Stomach (tissue), 9 donors: ENCODE results near the gene POGZ. TPM values are rescaled to one million over a fixed set of nuclear protein-coding genes. Genes with fewer than 3 reads are reported as not detected.

ENCODE experiments used
- DNase-seq, 2 donors: peaks; one replicate each; pipeline versions ENCODE4 v3.0.0 to v3.0.0-alpha.2; 2013 to 2019
- H3K27ac ChIP-seq, 5 donors: fragments of 200-600 bp in 4 of 5; sonication (generic) in 4 of 5; one replicate each; pipeline ENCODE4 v1.5.1; 2013 to 2019; ENCODE audit warnings: mild to moderate bottlenecking in 1 of 5, moderate library complexity in 1 of 5
- H3K27me3 ChIP-seq, 3 donors: fragments of 200-600 bp; sonication (generic); one replicate each; pipeline ENCODE4 v1.5.1; 2017 to 2019; ENCODE audit warnings: mixed run types in 1 of 3
- H3K36me3 ChIP-seq, 4 donors: fragments of 200-600 bp; sonication (generic); 1 replicate in 3 of 4; 2 replicates in 1 of 4; pipeline ENCODE4 v1.5.1; 2016 to 2019
- H3K4me1 ChIP-seq, 4 donors: fragments of 200-600 bp; sonication (generic); one replicate each; pipeline ENCODE4 v1.5.1; 2016 to 2019
- H3K4me3 ChIP-seq, 4 donors: fragments of 200-600 bp; sonication (generic) in 3 of 4; one replicate each; pipeline ENCODE4 v1.5.1; 2016 to 2019; ENCODE audit warnings: mild to moderate bottlenecking in 1 of 4
- H3K9me3 ChIP-seq, 4 donors: fragments of 200-600 bp; sonication (generic); one replicate each; pipeline ENCODE4 v1.5.1; 2016 to 2019
- CTCF ChIP-seq, 7 experiments: fragments of 450-650 bp in 4 of 7; fragments of 200-600 bp in 3 of 7; sonication (generic) in 3 of 7; IDR thresholded peaks; one replicate each; pipeline ENCODE4 v1.5.1; 2016 to 2019; ENCODE audit warnings: antibody characterized with exemption in 7 of 7, control low read depth in 2 of 7, mild to moderate bottlenecking in 1 of 7
- EP300 ChIP-seq: sonication (generic); formaldehyde crosslinking; IDR thresholded peaks from one replicate; pipeline ENCODE4 v1.6.1; 2017; ENCODE audit warnings: antibody characterized with exemption
- POLR2A ChIP-seq, 4 donors: fragments of 450-650 bp; IDR thresholded peaks; one replicate each; pipeline ENCODE4 v1.6.1; 2016; ENCODE audit warnings: antibody characterized with exemption in 4 of 4, control low read depth in 2 of 4, mild to moderate bottlenecking in 1 of 4, moderate library complexity in 1 of 4
- POLR2AphosphoS5 ChIP-seq, 3 donors: sonication (generic); formaldehyde crosslinking; IDR thresholded peaks; one replicate each; pipeline ENCODE4 v1.6.1; 2016; ENCODE audit warnings: antibody characterized with exemption in 3 of 3
- WGBS, 5 donors: extraction: QIAGEN DNeasy Blood & Tissue Kit in 3 of 5; methylation state at CpG; one replicate each; pipeline versions ENCODE4 v1.1.5 to v1.1.7; 2013 to 2018; 5-methylcytosine and 5-hydroxymethylcytosine counted together
- intact Hi-C: fragments of 100-400 bp; cut with DNase I; formaldehyde crosslinking; loops from one replicate; pipeline ENCODE4 v1.15.1; 2023; ENCODE audit warnings: low total_unique reads
- polyA plus RNA-seq, 3 donors: library from polyadenylated mRNA; stranded (reverse); fragments of 200-250 nt; gene quantifications; one replicate each; pipeline ENCODE4 v1.2.3, GENCODE V29; 2013
- total RNA-seq, 5 donors: library from RNA; depleted of rRNA; stranded (reverse); fragments of >200 nt; gene quantifications; one replicate each; pipeline versions ENCODE4 v1.1.0 to v1.2.3, GENCODE V29; 2014 to 2016
- donor health status: healthy with polysubstance abuse.
- donor health status: Bipolar disorder and iron deficiency.
- donor health status: healthy.

The POGZ gene
- total and polyA plus RNA-seq, 8 donors, result 7.3 to 124 (median 36.4) TPM

- Histone ChIP-seq H3K36me3 (no peaks in the 10 kb centered on the region), H3K27me3 (no peaks in the 10 kb centered on the region), H3K9me3 (peaks cover 0 to 11% (median 6%) of the 10 kb centered on the region in 4 donors), H3K27ac (no peak overlapping the region), H3K4me1 (no peaks in the 10 kb centered on the region), H3K4me3 (no peak overlapping the region)
- DNase-seq, result peak in 1 of 2 donors; percentile 66
- TF ChIP-seq CTCF (IDR thresholded peaks at IDR 0.05), result no peak
- TF ChIP-seq EP300, result no peak
- TF ChIP-seq POLR2A (IDR thresholded peaks at IDR 0.05), result no peak
- no peak for TF ChIP-seq POLR2AphosphoS5 (IDR thresholded peaks at IDR 0.05)
- WGBS, 5 donors, result 52 to 72% (median 58%) methylated on average over 5 of the region's 5 CpGs
- intact Hi-C loops, result no loop called here
These were observed 26.5 kb upstream of the POGZ start for GRCh38 chr1:151485685-151486255.

GRCh38 chr1:151482017-151482416 lies 22.7 kb upstream of the POGZ start:
- Histone ChIP-seq H3K27me3 (no peaks in the 10 kb centered on the region), H3K9me3 (peaks cover 0 to 11% (median 6%) of the 10 kb centered on the region in 4 donors), H3K4me1 (no peaks in the 10 kb centered on the region), H3K4me3 (no peak overlapping the region), H3K36me3 (no peaks in the 10 kb centered on the region), H3K27ac (no peak overlapping the region)
- intact Hi-C loops, result no loop called here
- TF ChIP-seq POLR2AphosphoS5 (IDR thresholded peaks at IDR 0.05) (no peak), CTCF (IDR thresholded peaks at IDR 0.05) (no peak), POLR2A (IDR thresholded peaks at IDR 0.05) (no peak), EP300 (no peak)
- WGBS, 5 donors, result 92 to 100% (median 96%) methylated on average over 1 of the region's 1 CpG
- no peak for DNase-seq

- no peaks in the 10 kb centered on the region for H3K36me3 ChIP-seq
- H3K9me3 ChIP-seq, result peaks cover 0 to 11% (median 6%) of the 10 kb centered on the region in 4 donors
- intact Hi-C loops, result no loop called here
- WGBS, 5 donors, result 88 to 94% (median 92%) methylated on average over 5 of the region's 5 CpGs
- TF ChIP-seq CTCF (IDR thresholded peaks at IDR 0.05) (no peak), POLR2A (IDR thresholded peaks at IDR 0.05) (no peak), POLR2AphosphoS5 (IDR thresholded peaks at IDR 0.05) (no peak), EP300 (no peak)
- no peak overlapping the region for H3K27ac ChIP-seq
- no peaks in the 10 kb centered on the region for H3K4me1 ChIP-seq
- no peak overlapping the region for H3K4me3 ChIP-seq
- H3K27me3 ChIP-seq, result no peaks in the 10 kb centered on the region
- no peak for DNase-seq
These were observed 20.2 kb upstream of the POGZ start for GRCh38 chr1:151479462-151479861.

- H3K4me3 ChIP-seq, result no peak overlapping the region
- no peak overlapping the region for H3K27ac ChIP-seq
- DNase-seq, result no peak
- no peak for TF ChIP-seq POLR2AphosphoS5 (IDR thresholded peaks at IDR 0.05)
- TF ChIP-seq EP300, result no peak
- TF ChIP-seq POLR2A (IDR thresholded peaks at IDR 0.05), result no peak
- TF ChIP-seq CTCF (IDR thresholded peaks at IDR 0.05), result no peak
- 64 to 80% (median 66%) methylated on average over 2 of the region's 2 CpGs for WGBS, 5 donors
- H3K9me3 ChIP-seq, result peaks cover 0 to 11% (median 6%) of the 10 kb centered on the region in 4 donors
- intact Hi-C loops, result no loop called here
- H3K27me3 ChIP-seq, result no peaks in the 10 kb centered on the region
- H3K4me1 ChIP-seq, result no peaks in the 10 kb centered on the region
- H3K36me3 ChIP-seq, result no peaks in the 10 kb centered on the region
These were observed 19.6 kb upstream of the POGZ start for GRCh38 chr1:151478923-151479322.
